GM23338 (cell line): Measurements from ENCODE around the gene EIF3A. TPM values are rescaled to one million over a fixed set of nuclear protein-coding genes. Genes with fewer than 3 reads are reported as not detected.

Experiments used
- ATAC-seq: fragments of 200-7000 bp; cut with Tn5 transposase; 3 replicates; pipeline ENCODE4 v1.9.1; 2020
- DNase-seq: peaks from one replicate; pipeline ENCODE4 v3.0.0-alpha.2; 2015; ENCODE audit warnings: low spot score
- H2AFZ ChIP-seq: fragments of 200-600 bp; sonication (generic); 2 replicates; pipeline ENCODE4 v1.8.0; 2016; ENCODE audit warnings: antibody characterized with exemption, mild to moderate bottlenecking, moderate library complexity
- H3F3A ChIP-seq: fragments of 200-600 bp; sonication (generic); replicated peaks from 2 replicates; pipeline ENCODE4 v1.8.0; 2017; ENCODE audit warnings: antibody characterized with exemption, mixed run types, low read depth
- H3K27ac ChIP-seq: fragments of 200-600 bp; sonication (generic); 2 replicates; pipeline ENCODE4 v1.6.1; 2016; ENCODE audit warnings: low read depth
- H3K27me3 ChIP-seq: fragments of 200-600 bp; sonication (generic); 2 replicates; pipeline ENCODE4 v1.8.0; 2016; ENCODE audit warnings: mild to moderate bottlenecking, mixed run types, moderate library complexity; ENCODE audit not compliant: insufficient read depth
- H3K36me3 ChIP-seq: fragments of 200-600 bp; sonication (generic); 2 replicates; pipeline ENCODE4 v1.8.0; 2016; ENCODE audit warnings: mild to moderate bottlenecking; ENCODE audit not compliant: insufficient read depth
- H3K4me1 ChIP-seq: fragments of 200-600 bp; sonication (generic); 2 replicates; pipeline ENCODE4 v1.8.0; 2016; ENCODE audit warnings: mild to moderate bottlenecking, moderate library complexity; ENCODE audit not compliant: insufficient read depth
- H3K4me2 ChIP-seq: fragments of 200-600 bp; sonication (generic); 2 replicates; pipeline ENCODE4 v1.7.1; 2017; ENCODE audit warnings: mixed run types
- H3K4me3 ChIP-seq: fragments of 200-600 bp; sonication (generic); 2 replicates; pipeline ENCODE4 v1.6.1; 2016; ENCODE audit warnings: mixed run types
- H3K79me2 ChIP-seq: fragments of 200-600 bp; sonication (generic); replicated peaks from 2 replicates; pipeline ENCODE4 v1.8.0; 2017; ENCODE audit warnings: mild to moderate bottlenecking; ENCODE audit not compliant: insufficient read depth
- H3K9me2 ChIP-seq: fragments of 200-600 bp; sonication (generic); 2 replicates; pipeline ENCODE4 v1.8.0; 2017; ENCODE audit not compliant: insufficient read depth
- H4K20me1 ChIP-seq: fragments of 200-600 bp; sonication (generic); replicated peaks from 2 replicates; pipeline ENCODE4 v1.8.0; 2017; ENCODE audit warnings: mild to moderate bottlenecking; ENCODE audit not compliant: insufficient read depth
- H3K27ac Mint-ChIP-seq: 2 replicates; pipeline ENCODE4 v1.8.0; 2020; ENCODE audit warnings: inconsistent platforms, mild to moderate bottlenecking, moderate library complexity, mixed read lengths
- H3K27me3 Mint-ChIP-seq: 3 replicates; pipeline ENCODE4 v1.8.0; 2022; ENCODE audit warnings: low read depth, mild to moderate bottlenecking, moderate library complexity, mixed read lengths, inconsistent platforms; ENCODE audit not compliant: insufficient read depth, poor library complexity
- H3K36me3 Mint-ChIP-seq: 3 replicates; pipeline ENCODE4 v1.8.0; 2021; ENCODE audit warnings: low read depth, mild to moderate bottlenecking, inconsistent platforms, moderate library complexity, mixed read lengths
- H3K4me1 Mint-ChIP-seq: 3 replicates; pipeline ENCODE4 v1.8.0; 2020; ENCODE audit warnings: mild to moderate bottlenecking, inconsistent platforms, mixed read lengths
- H3K4me3 Mint-ChIP-seq: 3 replicates; pipeline ENCODE4 v1.8.0; 2021; ENCODE audit warnings: moderate library complexity, mild to moderate bottlenecking, inconsistent platforms, mixed read lengths
- H3K9me3 Mint-ChIP-seq: 3 replicates; pipeline ENCODE4 v1.8.0; 2020; ENCODE audit warnings: moderate library complexity, mild to moderate bottlenecking, inconsistent platforms, mixed read lengths
- CREB1 ChIP-seq: fragments of 250-450 bp; sonication (Bioruptor Pico); IDR thresholded peaks from 2 replicates; pipeline ENCODE4 v1.5.0; 2020; ENCODE audit warnings: low read depth, mild to moderate bottlenecking, moderate library complexity
- EZH2 ChIP-seq: fragments of 200-600 bp; sonication (generic); IDR thresholded peaks from one replicate; pipeline ENCODE4 v1.8.0; 2017; ENCODE audit warnings: antibody characterized with exemption, mild to moderate bottlenecking, low read depth; ENCODE audit not compliant: unreplicated experiment
- EZH2phosphoT487 ChIP-seq: fragments of 200-600 bp; sonication (generic); IDR thresholded peaks from one replicate; pipeline ENCODE4 v1.8.1; 2018; ENCODE audit warnings: antibody characterized with exemption; ENCODE audit not compliant: unreplicated experiment
- JUNB ChIP-seq: IDR thresholded peaks from one replicate; pipeline ENCODE4 v1.6.1; 2016; ENCODE audit warnings: antibody characterized with exemption; ENCODE audit not compliant: unreplicated experiment
- NANOG ChIP-seq: IDR thresholded peaks from 2 replicates; pipeline ENCODE4 v1.6.1; 2016; ENCODE audit warnings: antibody characterized with exemption, borderline replicate concordance
- STAT1 ChIP-seq: IDR thresholded peaks from one replicate; pipeline ENCODE4 v1.6.1; 2016; ENCODE audit warnings: antibody characterized with exemption; ENCODE audit not compliant: unreplicated experiment
- ZNF114 ChIP-seq: fragments of 250-450 bp; sonication (Bioruptor Pico); IDR thresholded peaks from 2 replicates; pipeline ENCODE4 v1.5.0; 2020; ENCODE audit warnings: mild to moderate bottlenecking, moderate library complexity
- polyA plus RNA-seq: library from polyadenylated mRNA; unstranded; fragments of >200 nt; fragmentation: Nextera tagmentation; extraction: Ambion mirVana; gene quantifications from 2 replicates; pipeline ENCODE4 v1.2.1, GENCODE V29; 2016
- total RNA-seq: library from RNA; depleted of rRNA; stranded (reverse); fragments of >200 nt; shearing (Covaris generic); gene quantifications from 2 replicates; pipeline ENCODE4 v1.2.3, GENCODE V29; 2014
- TF ChIP-seq, protein P1 (sequence below): IDR thresholded peaks from one replicate; pipeline ENCODE4 v1.6.1; 2018; ENCODE audit warnings: antibody characterized with exemption; ENCODE audit not compliant: unreplicated experiment
- TF ChIP-seq, protein P2 (sequence below): fragments of 250-450 bp; sonication (Bioruptor Pico); IDR thresholded peaks from 2 replicates; pipeline ENCODE4 v1.5.0; 2020; ENCODE audit warnings: mild to moderate bottlenecking, moderate library complexity
- TF ChIP-seq, protein P3 (sequence below), 2 experiments: fragments of 200-600 bp in 1 of 2; sonication (generic) in 1 of 2; conservative IDR thresholded peaks; 2 replicates each; pipeline versions ENCODE4 v1.5.1 to v1.6.1; 2016 to 2017; ENCODE audit warnings: antibody characterized with exemption in 2 of 2, low read depth in 2 of 2, mild to moderate bottlenecking in 2 of 2, moderate library complexity in 1 of 2
- TF ChIP-seq, protein P4 (sequence below): IDR thresholded peaks from 2 replicates; pipeline ENCODE4 v1.6.1; 2016; ENCODE audit warnings: antibody characterized with exemption

The EIF3A gene
- total and polyA plus RNA-seq, 2 experiments from 2014 or later, result 152 to 170 TPM

DNA sequence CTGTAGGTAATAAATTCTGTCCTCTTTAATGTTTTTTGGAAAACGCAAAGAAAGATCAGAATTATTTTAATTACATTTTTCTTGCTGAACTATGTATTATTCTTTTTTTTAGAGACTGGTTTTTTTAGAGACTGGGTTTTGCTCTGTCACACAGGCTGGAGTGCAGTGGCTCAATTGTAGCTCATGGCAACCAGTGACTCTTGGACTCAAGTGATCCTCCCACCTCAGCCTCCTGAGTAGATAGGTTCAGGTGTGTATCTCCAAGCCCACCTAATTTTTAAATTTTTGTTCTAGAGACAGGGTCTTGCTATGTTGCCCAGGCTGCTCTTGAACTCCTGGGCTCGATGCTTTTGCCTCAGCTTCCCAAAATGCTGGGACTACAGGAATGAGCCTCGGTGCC, 18.0 kb upstream of the EIF3A start:
- ATAC-seq, result no peak
- no peak for TF ChIP-seq STAT1
- TF ChIP-seq ZNF114 (CRISPR knock-in tag), result no peak
- TF ChIP-seq CREB1 (CRISPR knock-in tag), result no peak
- TF ChIP-seq NANOG, result no peak
- TF ChIP-seq, protein P1, sequence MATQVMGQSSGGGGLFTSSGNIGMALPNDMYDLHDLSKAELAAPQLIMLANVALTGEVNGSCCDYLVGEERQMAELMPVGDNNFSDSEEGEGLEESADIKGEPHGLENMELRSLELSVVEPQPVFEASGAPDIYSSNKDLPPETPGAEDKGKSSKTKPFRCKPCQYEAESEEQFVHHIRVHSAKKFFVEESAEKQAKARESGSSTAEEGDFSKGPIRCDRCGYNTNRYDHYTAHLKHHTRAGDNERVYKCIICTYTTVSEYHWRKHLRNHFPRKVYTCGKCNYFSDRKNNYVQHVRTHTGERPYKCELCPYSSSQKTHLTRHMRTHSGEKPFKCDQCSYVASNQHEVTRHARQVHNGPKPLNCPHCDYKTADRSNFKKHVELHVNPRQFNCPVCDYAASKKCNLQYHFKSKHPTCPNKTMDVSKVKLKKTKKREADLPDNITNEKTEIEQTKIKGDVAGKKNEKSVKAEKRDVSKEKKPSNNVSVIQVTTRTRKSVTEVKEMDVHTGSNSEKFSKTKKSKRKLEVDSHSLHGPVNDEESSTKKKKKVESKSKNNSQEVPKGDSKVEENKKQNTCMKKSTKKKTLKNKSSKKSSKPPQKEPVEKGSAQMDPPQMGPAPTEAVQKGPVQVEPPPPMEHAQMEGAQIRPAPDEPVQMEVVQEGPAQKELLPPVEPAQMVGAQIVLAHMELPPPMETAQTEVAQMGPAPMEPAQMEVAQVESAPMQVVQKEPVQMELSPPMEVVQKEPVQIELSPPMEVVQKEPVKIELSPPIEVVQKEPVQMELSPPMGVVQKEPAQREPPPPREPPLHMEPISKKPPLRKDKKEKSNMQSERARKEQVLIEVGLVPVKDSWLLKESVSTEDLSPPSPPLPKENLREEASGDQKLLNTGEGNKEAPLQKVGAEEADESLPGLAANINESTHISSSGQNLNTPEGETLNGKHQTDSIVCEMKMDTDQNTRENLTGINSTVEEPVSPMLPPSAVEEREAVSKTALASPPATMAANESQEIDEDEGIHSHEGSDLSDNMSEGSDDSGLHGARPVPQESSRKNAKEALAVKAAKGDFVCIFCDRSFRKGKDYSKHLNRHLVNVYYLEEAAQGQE, result no peak
- no peak for TF ChIP-seq EZH2
- no peak for TF ChIP-seq JUNB
- TF ChIP-seq, protein P2, sequence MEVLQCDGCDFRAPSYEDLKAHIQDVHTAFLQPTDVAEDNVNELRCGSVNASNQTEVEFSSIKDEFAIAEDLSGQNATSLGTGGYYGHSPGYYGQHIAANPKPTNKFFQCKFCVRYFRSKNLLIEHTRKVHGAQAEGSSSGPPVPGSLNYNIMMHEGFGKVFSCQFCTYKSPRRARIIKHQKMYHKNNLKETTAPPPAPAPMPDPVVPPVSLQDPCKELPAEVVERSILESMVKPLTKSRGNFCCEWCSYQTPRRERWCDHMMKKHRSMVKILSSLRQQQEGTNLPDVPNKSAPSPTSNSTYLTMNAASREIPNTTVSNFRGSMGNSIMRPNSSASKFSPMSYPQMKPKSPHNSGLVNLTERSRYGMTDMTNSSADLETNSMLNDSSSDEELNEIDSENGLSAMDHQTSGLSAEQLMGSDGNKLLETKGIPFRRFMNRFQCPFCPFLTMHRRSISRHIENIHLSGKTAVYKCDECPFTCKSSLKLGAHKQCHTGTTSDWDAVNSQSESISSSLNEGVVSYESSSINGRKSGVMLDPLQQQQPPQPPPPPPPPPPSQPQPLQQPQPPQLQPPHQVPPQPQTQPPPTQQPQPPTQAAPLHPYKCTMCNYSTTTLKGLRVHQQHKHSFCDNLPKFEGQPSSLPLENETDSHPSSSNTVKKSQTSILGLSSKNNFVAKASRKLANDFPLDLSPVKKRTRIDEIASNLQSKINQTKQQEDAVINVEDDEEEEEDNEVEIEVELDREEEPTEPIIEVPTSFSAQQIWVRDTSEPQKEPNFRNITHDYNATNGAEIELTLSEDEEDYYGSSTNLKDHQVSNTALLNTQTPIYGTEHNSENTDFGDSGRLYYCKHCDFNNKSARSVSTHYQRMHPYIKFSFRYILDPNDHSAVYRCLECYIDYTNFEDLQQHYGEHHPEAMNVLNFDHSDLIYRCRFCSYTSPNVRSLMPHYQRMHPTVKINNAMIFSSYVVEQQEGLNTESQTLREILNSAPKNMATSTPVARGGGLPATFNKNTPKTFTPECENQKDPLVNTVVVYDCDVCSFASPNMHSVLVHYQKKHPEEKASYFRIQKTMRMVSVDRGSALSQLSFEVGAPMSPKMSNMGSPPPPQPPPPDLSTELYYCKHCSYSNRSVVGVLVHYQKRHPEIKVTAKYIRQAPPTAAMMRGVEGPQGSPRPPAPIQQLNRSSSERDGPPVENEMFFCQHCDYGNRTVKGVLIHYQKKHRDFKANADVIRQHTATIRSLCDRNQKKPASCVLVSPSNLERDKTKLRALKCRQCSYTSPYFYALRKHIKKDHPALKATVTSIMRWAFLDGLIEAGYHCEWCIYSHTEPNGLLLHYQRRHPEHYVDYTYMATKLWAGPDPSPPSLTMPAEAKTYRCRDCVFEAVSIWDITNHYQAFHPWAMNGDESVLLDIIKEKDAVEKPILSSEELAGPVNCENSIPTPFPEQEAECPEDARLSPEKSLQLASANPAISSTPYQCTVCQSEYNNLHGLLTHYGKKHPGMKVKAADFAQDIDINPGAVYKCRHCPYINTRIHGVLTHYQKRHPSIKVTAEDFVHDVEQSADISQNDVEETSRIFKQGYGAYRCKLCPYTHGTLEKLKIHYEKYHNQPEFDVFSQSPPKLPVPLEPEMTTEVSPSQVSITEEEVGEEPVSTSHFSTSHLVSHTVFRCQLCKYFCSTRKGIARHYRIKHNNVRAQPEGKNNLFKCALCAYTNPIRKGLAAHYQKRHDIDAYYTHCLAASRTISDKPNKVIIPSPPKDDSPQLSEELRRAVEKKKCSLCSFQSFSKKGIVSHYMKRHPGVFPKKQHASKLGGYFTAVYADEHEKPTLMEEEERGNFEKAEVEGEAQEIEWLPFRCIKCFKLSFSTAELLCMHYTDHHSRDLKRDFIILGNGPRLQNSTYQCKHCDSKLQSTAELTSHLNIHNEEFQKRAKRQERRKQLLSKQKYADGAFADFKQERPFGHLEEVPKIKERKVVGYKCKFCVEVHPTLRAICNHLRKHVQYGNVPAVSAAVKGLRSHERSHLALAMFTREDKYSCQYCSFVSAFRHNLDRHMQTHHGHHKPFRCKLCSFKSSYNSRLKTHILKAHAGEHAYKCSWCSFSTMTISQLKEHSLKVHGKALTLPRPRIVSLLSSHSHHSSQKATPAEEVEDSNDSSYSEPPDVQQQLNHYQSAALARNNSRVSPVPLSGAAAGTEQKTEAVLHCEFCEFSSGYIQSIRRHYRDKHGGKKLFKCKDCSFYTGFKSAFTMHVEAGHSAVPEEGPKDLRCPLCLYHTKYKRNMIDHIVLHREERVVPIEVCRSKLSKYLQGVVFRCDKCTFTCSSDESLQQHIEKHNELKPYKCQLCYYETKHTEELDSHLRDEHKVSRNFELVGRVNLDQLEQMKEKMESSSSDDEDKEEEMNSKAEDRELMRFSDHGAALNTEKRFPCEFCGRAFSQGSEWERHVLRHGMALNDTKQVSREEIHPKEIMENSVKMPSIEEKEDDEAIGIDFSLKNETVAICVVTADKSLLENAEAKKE, result no peak
- TF ChIP-seq, protein P3, sequence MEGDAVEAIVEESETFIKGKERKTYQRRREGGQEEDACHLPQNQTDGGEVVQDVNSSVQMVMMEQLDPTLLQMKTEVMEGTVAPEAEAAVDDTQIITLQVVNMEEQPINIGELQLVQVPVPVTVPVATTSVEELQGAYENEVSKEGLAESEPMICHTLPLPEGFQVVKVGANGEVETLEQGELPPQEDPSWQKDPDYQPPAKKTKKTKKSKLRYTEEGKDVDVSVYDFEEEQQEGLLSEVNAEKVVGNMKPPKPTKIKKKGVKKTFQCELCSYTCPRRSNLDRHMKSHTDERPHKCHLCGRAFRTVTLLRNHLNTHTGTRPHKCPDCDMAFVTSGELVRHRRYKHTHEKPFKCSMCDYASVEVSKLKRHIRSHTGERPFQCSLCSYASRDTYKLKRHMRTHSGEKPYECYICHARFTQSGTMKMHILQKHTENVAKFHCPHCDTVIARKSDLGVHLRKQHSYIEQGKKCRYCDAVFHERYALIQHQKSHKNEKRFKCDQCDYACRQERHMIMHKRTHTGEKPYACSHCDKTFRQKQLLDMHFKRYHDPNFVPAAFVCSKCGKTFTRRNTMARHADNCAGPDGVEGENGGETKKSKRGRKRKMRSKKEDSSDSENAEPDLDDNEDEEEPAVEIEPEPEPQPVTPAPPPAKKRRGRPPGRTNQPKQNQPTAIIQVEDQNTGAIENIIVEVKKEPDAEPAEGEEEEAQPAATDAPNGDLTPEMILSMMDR (conservative IDR thresholded peaks at IDR 0.05; ENCODE audit: low read depth in 2 of 2), result no peak
- TF ChIP-seq, protein P4, sequence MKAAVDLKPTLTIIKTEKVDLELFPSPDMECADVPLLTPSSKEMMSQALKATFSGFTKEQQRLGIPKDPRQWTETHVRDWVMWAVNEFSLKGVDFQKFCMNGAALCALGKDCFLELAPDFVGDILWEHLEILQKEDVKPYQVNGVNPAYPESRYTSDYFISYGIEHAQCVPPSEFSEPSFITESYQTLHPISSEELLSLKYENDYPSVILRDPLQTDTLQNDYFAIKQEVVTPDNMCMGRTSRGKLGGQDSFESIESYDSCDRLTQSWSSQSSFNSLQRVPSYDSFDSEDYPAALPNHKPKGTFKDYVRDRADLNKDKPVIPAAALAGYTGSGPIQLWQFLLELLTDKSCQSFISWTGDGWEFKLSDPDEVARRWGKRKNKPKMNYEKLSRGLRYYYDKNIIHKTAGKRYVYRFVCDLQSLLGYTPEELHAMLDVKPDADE, result no peak
- no peak for TF ChIP-seq EZH2phosphoT487

More for the DNA sequence above, 18.0 kb upstream of the EIF3A start:
- Histone ChIP-seq H3K36me3 (no peaks in the 10 kb centered on the region), H3F3A (no peaks in the 10 kb centered on the region), H3K27ac (no peak overlapping the region), H4K20me1 (no peaks in the 10 kb centered on the region), H3K4me3 (no peak overlapping the region), H3K4me1 (no peaks in the 10 kb centered on the region), H3K79me2 (no peaks in the 10 kb centered on the region), H3K4me2 (no peak overlapping the region), H3K27me3 (no peaks in the 10 kb centered on the region), H2AFZ (no peak overlapping the region), H3K9me2 (no peaks in the 10 kb centered on the region)
- H3K4me1 Mint-ChIP-seq, result peaks cover 3% of the 10 kb centered on the region
- no peak overlapping the region for H3K4me3 Mint-ChIP-seq
- no peak overlapping the region for H3K27ac Mint-ChIP-seq
- no peak for DNase-seq
- peaks cover 2% of the 10 kb centered on the region for H3K27me3 Mint-ChIP-seq
- H3K9me3 Mint-ChIP-seq, result no peaks in the 10 kb centered on the region
- no peaks in the 10 kb centered on the region for H3K36me3 Mint-ChIP-seq
